MM.1S (cell line): Measurements from ENCODE around the gene FBXW2.

Experiments used
- EZH2 ChIP-seq: fragments of 300-600 bp; sonication (generic); optimal IDR thresholded peaks from 2 replicates; pipeline ENCODE3; 2017; ENCODE audit warnings: low read depth, mild to moderate bottlenecking, antibody characterized with exemption, low read length, mixed read lengths
- TF ChIP-seq, protein P1 (sequence below): fragments of 300-600 bp; sonication (generic); IDR thresholded peaks from 2 replicates; pipeline ENCODE4 v1.5.1; 2016; ENCODE audit warnings: antibody characterized with exemption, low read length, mixed read lengths

GRCh38 chr9:120759755-120760400 lies 33.3 kb downstream of the FBXW2 start:
- TF ChIP-seq, protein P1, sequence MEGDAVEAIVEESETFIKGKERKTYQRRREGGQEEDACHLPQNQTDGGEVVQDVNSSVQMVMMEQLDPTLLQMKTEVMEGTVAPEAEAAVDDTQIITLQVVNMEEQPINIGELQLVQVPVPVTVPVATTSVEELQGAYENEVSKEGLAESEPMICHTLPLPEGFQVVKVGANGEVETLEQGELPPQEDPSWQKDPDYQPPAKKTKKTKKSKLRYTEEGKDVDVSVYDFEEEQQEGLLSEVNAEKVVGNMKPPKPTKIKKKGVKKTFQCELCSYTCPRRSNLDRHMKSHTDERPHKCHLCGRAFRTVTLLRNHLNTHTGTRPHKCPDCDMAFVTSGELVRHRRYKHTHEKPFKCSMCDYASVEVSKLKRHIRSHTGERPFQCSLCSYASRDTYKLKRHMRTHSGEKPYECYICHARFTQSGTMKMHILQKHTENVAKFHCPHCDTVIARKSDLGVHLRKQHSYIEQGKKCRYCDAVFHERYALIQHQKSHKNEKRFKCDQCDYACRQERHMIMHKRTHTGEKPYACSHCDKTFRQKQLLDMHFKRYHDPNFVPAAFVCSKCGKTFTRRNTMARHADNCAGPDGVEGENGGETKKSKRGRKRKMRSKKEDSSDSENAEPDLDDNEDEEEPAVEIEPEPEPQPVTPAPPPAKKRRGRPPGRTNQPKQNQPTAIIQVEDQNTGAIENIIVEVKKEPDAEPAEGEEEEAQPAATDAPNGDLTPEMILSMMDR = no peak
- TF ChIP-seq EZH2 = no peak
